ENCODE measurements around the gene INPP4A.

DNA sequence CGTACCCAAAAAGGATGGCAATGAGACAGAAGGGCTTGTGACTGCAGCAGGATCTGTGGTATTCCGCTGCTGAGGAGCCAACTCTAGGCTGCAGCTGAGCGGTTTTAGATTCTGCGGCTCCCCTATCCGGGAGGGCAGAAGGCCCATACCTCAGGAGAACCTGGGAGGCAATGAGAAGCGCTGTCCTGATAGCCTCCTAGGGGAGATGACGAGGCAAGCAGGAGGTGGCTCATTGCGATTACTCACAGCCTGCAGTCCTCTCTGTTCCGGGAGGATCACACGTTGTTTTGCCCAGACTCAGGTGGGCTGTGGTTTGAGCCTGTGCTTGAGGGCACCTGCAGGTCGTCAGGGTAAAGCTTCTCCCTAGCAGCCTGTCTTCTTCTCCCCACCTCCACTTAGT, 98.6 kb downstream of the INPP4A start:
- TF ChIP-seq, protein P1, sequence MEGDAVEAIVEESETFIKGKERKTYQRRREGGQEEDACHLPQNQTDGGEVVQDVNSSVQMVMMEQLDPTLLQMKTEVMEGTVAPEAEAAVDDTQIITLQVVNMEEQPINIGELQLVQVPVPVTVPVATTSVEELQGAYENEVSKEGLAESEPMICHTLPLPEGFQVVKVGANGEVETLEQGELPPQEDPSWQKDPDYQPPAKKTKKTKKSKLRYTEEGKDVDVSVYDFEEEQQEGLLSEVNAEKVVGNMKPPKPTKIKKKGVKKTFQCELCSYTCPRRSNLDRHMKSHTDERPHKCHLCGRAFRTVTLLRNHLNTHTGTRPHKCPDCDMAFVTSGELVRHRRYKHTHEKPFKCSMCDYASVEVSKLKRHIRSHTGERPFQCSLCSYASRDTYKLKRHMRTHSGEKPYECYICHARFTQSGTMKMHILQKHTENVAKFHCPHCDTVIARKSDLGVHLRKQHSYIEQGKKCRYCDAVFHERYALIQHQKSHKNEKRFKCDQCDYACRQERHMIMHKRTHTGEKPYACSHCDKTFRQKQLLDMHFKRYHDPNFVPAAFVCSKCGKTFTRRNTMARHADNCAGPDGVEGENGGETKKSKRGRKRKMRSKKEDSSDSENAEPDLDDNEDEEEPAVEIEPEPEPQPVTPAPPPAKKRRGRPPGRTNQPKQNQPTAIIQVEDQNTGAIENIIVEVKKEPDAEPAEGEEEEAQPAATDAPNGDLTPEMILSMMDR (IDR thresholded peaks at IDR 0.05; ENCODE audit: poor library complexity) = no peak
- TF ChIP-seq EZH2phosphoT487 (IDR thresholded peaks at IDR 0.05; ENCODE audit: low read depth, severe bottlenecking, unreplicated experiment) = no peak

All from hepatocyte (in vitro differentiated cells).